Myocyte (in vitro differentiated cells): ENCODE measurements around the gene NTF3. TPM values are rescaled to one million over a fixed set of nuclear protein-coding genes. Genes with fewer than 3 reads are reported as not detected.
"Not testable (repeated sequence)": the region's sequence is repeated elsewhere in the genome, so short reads cannot be mapped to it uniquely, and the experiment has no call there.

Source experiments
- DNase-seq: peaks from one replicate; pipeline ENCODE4 v3.0.0-alpha.2; 2012; ENCODE audit warnings: low read depth
- total RNA-seq: library from RNA; depleted of rRNA; stranded (reverse); fragments of >200 nt; gene quantifications from 2 replicates; pipeline ENCODE4 v1.2.3, GENCODE V29; 2014

The NTF3 gene
- total RNA-seq, 1 donor from 2014 or later = 1.0 TPM

DNA sequence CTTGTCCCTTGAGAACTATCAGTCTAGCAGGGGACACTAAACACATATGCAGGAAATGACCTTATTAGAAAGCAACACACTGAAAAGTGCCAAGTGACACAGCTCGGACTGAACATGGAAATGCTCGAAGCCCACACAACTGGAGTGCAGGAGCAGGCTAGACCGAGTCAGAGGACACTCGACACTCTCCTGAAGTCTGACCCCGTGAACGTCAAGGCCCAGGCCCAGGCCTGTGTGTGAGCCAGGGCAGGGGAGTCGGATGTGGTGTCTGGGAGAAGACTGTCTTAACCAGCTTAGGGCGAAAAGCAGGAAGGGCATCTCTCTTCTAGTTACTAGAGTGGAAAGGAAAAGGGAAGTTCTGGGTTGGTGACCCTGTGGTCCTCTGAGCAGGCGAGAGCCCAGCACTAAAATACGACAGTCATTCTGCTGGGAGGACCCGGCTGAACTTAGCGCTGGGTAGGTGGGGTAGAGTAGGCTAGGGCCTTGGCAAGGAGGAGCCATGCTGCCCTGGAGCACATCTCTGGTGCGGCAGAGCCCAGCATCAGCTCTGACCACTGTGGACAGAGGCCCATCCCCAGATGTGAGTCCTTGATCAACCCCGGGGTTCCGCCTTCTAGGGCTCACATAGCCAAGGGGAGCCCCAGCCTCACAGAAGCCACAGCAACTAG lies 93.0 kb downstream of the NTF3 start:
- no peak for DNase-seq

DNA sequence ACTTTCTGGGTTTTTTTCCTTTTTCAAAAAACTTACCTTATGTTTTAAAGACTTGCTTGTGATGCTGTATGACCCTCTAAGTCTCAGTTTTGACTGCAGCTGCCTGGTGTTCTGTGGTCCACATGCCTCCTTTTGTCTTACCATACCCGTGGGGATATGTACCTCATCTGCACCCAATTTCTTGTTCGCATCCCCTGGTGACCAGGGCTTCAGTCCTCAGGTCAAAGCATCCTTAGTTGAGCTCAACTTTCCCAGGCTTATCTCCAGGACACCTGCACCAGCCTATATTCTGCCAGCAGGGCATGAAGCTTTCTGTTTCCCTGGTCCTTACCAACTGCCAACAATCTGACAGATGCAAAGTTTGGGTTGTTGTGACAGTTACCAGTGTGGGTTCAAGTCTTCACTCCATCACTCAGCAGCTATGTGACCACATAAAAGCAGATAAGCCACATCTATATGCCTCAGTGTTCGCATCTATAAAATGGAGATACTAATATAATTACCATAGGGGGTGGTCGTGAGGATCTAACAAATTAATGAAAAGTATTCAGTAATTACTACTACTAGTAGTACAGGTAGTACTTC lies 94.0 kb downstream of the NTF3 start:
- DNase-seq = no peak

DNA sequence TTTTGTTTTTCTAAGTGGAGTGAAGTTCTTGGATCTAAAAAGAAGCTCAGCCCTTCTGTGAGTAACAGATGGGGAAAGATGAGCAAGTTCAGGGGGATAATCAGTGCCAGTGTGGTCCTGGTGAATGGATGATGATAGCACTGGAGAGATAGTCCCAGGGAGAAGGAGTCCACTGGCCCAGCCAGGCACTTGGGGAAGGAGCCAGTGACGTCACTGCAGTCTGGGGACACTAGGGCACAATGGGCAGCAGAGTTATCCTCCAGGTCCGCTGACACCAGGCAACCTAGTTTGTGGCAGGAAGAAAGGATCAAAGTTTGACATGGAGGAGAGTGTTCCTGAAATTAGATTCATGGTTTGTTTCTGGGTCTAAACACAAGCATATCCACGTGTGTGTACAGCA lies 101.5 kb downstream of the NTF3 start:
- DNase-seq = no peak

DNA sequence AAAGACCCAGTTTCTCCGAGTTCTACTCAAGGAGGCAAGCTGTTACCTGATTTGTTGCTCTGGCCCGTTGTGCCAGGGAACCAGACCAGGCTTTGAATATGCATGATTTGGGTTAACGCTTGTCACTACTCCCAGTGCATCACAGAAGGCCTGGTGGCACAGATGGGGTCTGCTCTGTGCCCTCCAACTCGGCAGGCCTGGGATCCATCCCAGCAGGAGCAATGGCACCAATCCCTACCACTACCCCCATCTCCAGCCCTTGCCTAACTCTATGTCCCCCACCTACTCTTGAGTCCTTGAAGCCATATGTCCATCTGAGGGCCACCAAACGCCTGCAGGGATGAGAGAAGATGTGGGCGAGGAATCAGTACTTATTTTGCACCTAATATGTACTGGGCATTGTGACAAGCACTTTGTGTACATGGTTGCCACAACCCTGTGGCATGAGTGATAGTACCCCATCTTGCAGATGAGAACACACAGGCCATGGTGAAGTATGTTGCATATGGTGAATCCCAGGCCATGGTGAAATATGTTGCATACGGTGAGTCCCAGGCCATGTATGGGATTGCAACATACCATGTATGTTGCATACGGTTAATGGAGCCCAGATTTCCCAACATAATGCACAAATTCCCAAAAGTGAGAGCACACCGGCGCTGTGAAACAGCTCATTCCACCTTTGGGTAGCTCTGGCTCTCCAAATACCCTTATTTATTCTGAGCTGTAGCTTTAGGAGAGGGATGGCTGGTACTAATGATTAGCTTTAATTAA lies 102.7 kb downstream of the NTF3 start:
- no peak for DNase-seq

DNA sequence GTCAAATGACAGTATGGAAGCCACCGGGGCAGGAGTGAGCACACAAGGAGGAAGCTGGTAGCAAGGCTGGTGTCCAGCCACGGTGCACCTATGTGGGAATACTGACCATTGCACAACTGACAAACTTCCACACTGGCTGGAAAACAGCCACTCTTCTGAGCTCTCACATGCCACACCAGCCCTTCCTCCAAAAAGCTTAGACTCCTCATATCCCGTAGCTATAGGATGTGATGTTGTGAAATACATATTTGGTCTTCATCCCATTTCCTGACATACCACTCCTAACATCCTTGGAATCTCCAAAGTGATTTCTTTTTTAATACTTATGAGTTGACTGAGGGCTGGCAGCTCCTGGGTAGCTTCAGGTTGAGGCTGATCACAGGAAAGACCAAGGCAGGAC lies 103.6 kb downstream of the NTF3 start:
- DNase-seq = no peak

DNA sequence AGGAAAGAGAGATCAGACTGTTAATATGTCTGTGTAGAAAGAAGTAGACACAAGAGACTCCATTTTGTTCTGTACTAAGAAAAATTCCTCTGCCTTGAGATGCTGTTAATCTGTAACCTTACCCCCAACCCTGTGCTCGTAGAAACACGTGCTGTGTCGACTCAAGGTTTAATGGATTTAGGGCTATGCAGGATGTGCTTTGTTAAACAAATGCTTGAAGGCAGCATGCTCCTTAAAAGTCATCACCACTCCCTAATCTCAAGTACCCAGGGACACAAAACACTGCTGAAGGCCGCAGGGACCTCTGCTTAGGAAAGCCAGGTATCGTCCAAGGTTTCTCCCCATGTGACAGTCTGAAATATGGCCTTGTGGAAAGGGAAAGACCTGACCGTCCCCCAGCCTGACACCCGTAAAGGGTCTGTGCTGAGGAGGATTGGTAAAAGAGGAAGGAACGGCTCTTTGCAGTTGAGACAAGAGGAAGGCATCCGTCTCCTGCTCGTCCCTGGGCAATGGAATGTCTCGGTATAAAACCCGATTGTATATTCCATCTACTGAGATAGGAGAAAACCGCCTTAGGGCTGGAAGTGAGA lies 105.2 kb downstream of the NTF3 start:
- DNase-seq = not testable (repeated sequence)

DNA sequence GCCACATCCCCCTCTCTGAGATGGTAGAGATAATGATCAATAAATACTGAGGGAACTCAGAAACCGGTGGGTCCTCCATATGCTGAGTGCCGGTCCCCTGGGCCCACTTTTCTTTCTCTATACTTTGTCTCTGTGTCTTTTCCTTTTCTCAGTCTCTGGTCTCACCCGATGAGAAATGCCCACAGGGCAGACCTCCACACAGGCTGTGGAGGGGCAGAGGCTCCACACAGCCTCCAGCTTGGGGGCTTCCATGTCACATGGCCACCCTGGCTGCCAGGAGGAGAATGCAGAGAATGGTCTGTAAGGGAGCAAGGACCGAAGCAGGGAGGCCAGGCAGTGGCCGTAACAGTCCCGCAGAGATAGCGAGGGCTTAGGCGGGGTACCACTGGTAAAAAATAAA lies 105.9 kb downstream of the NTF3 start:
- DNase-seq = no peak
